ENCODE results near the gene PCDH8. TPM values are rescaled to one million over a fixed set of nuclear protein-coding genes. Genes with fewer than 3 reads are reported as not detected.

The PCDH8 gene, protein sequence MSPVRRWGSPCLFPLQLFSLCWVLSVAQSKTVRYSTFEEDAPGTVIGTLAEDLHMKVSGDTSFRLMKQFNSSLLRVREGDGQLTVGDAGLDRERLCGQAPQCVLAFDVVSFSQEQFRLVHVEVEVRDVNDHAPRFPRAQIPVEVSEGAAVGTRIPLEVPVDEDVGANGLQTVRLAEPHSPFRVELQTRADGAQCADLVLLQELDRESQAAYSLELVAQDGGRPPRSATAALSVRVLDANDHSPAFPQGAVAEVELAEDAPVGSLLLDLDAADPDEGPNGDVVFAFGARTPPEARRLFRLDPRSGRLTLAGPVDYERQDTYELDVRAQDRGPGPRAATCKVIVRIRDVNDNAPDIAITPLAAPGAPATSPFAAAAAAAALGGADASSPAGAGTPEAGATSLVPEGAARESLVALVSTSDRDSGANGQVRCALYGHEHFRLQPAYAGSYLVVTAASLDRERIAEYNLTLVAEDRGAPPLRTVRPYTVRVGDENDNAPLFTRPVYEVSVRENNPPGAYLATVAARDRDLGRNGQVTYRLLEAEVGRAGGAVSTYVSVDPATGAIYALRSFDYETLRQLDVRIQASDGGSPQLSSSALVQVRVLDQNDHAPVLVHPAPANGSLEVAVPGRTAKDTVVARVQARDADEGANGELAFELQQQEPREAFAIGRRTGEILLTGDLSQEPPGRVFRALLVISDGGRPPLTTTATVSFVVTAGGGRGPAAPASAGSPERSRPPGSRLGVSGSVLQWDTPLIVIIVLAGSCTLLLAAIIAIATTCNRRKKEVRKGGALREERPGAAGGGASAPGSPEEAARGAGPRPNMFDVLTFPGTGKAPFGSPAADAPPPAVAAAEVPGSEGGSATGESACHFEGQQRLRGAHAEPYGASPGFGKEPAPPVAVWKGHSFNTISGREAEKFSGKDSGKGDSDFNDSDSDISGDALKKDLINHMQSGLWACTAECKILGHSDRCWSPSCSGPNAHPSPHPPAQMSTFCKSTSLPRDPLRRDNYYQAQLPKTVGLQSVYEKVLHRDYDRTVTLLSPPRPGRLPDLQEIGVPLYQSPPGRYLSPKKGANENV
- 2.4 and 6.9 TPM in 2 replicates for polyA plus RNA-seq
- 4.4 and 6.1 TPM in 2 replicates for polyA minus RNA-seq

DNA sequence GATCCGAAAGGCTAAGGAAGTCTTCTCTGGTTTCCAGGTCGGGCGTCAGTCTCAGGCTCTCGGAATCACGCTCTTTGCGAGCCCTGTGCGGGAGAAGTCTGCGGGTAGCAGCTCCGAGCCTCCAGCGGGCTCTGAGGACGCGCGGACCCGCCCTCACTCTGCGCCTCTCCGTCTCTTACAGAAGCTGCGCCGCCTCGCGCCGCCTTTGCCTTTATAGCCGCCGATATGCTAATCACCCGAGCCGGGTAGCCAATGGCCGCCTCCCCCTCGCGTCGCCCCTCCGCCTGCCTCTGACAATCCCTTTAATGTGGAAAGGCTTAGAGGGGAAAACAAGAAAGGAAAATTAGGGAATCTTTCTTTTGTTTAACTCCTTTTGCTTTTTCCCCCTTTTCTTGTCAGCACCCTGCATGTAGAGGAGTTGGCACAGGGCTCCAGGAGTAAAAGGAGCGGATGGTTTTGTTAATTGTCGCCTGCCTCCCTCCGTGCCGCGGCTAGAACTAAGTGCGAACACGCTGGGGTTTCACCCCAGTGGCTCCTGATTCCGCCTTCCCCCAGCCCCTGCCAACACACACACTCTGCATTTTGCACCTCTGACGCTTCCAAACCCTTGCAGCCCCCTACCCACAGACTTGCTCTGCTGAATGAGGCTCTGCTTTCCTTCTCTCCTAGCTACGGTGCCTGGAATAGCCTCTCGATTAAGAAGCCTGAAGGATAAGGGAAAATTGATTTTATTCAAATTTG lies at the start of gene PCDH8:
Gene PCDH8 (minus strand): TSS at position 186 of the 741 bp plus-strand sequence. CDS start 204 bp downstream, outside the sequence.
- Histone ChIP-seq H3K9me2 (ENCODE audit: insufficient read depth, low read length) (no peaks in the 10 kb centered on the region), H3K79me2 (replicated peaks; ENCODE audit: insufficient read depth, low read length) (no peaks in the 10 kb centered on the region), H4K20me1 (ENCODE audit: insufficient read depth) (no peaks in the 10 kb centered on the region), H2AFZ (ENCODE audit: low read depth, low read length) (no peak within 1 kb of the TSS), H3K4me2 (ENCODE audit: low read length) (peak within 1 kb of the TSS; percentile 87), H3K4me3 (ENCODE audit: low read length) (peak within 1 kb of the TSS; percentile 69), H3F3A (ENCODE audit: insufficient read depth, low read length, poor library complexity, severe bottlenecking) (peaks cover 6% of the 10 kb centered on the region), H3K27ac (ENCODE audit: low read length) (no peak within 1 kb of the TSS), H3K9me3 (ENCODE audit: low read length) (peaks cover 14% of the 10 kb centered on the region), H3K36me3 (ENCODE audit: insufficient read depth, low read length) (no peaks in the 10 kb centered on the region), H3K27me3 (ENCODE audit: insufficient read depth, low read depth, low read length) (peaks cover 98% of the 10 kb centered on the region), H3K9ac (ENCODE audit: low read length) (peak within 1 kb of the TSS; percentile 50)
- TF ChIP-seq EP300 (conservative IDR thresholded peaks at IDR 0.05; ENCODE audit: poor library complexity, severe bottlenecking) (no peak), POLR2AphosphoS5 (IDR thresholded peaks at IDR 0.05) (peak; percentile 66), TAF1 (IDR thresholded peaks at IDR 0.05; ENCODE audit: low read depth) (peak; percentile 42), SMC3 (conservative IDR thresholded peaks at IDR 0.05; ENCODE audit: poor library complexity) (no peak), MXI1 (conservative IDR thresholded peaks at IDR 0.05; ENCODE audit: poor library complexity, severe bottlenecking) (peak; percentile 37), RAD21 (conservative IDR thresholded peaks at IDR 0.05) (peak; percentile 48), EZH2 (IDR thresholded peaks at IDR 0.05; ENCODE audit: borderline replicate concordance, insufficient read depth, low read length, poor library complexity, severe bottlenecking) (no peak)
- TF ChIP-seq, protein P1, sequence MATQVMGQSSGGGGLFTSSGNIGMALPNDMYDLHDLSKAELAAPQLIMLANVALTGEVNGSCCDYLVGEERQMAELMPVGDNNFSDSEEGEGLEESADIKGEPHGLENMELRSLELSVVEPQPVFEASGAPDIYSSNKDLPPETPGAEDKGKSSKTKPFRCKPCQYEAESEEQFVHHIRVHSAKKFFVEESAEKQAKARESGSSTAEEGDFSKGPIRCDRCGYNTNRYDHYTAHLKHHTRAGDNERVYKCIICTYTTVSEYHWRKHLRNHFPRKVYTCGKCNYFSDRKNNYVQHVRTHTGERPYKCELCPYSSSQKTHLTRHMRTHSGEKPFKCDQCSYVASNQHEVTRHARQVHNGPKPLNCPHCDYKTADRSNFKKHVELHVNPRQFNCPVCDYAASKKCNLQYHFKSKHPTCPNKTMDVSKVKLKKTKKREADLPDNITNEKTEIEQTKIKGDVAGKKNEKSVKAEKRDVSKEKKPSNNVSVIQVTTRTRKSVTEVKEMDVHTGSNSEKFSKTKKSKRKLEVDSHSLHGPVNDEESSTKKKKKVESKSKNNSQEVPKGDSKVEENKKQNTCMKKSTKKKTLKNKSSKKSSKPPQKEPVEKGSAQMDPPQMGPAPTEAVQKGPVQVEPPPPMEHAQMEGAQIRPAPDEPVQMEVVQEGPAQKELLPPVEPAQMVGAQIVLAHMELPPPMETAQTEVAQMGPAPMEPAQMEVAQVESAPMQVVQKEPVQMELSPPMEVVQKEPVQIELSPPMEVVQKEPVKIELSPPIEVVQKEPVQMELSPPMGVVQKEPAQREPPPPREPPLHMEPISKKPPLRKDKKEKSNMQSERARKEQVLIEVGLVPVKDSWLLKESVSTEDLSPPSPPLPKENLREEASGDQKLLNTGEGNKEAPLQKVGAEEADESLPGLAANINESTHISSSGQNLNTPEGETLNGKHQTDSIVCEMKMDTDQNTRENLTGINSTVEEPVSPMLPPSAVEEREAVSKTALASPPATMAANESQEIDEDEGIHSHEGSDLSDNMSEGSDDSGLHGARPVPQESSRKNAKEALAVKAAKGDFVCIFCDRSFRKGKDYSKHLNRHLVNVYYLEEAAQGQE (IDR thresholded peaks at IDR 0.05; ENCODE audit: borderline replicate concordance) = peak; percentile 47
- TF ChIP-seq, protein P2, sequence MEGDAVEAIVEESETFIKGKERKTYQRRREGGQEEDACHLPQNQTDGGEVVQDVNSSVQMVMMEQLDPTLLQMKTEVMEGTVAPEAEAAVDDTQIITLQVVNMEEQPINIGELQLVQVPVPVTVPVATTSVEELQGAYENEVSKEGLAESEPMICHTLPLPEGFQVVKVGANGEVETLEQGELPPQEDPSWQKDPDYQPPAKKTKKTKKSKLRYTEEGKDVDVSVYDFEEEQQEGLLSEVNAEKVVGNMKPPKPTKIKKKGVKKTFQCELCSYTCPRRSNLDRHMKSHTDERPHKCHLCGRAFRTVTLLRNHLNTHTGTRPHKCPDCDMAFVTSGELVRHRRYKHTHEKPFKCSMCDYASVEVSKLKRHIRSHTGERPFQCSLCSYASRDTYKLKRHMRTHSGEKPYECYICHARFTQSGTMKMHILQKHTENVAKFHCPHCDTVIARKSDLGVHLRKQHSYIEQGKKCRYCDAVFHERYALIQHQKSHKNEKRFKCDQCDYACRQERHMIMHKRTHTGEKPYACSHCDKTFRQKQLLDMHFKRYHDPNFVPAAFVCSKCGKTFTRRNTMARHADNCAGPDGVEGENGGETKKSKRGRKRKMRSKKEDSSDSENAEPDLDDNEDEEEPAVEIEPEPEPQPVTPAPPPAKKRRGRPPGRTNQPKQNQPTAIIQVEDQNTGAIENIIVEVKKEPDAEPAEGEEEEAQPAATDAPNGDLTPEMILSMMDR (IDR thresholded peaks at IDR 0.05; ENCODE audit: poor library complexity, severe bottlenecking) = peak; percentile 53

All from neural cell (in vitro differentiated cells).